ENCODE results near the gene TMEM87B.
"Not testable (repeated sequence)": the region's sequence is repeated elsewhere in the genome, so short reads cannot be mapped to it uniquely, and the experiment has no call there.

The TMEM87B gene

GRCh38 chr2:112075490-112076260, 20.6 kb downstream of the TMEM87B start:
- no peak for DNase-seq

DNA sequence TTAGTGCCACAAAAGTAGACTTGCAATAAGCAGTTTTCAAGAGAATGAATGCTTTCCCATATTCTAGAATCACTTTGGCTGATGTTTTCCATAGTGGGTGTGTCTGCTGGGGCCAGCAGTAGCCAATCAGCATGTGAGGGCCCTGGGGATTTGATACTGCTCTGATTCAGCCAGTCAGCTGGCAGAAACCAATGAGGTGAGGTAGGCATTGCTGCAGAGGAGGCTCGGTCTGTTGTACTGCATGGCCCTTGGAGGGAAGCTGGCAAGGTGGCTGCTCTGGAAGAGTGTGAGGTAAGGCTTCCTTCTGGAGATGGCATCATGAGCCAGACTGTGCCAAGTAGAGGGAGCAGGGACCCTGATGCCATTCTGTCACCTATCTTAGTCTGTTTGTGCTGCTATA, 22.7 kb downstream of the TMEM87B start:
- DNase-seq = no peak

- DNase-seq = no peak
Observed at GRCh38 chr2:112081262-112081661, 26.2 kb downstream of the TMEM87B start.

- no peak for DNase-seq
Observed at GRCh38 chr2:112084689-112085374, 29.8 kb downstream of the TMEM87B start.

GRCh38 chr2:112085375-112085730, 30.3 kb downstream of the TMEM87B start:
- no peak for DNase-seq

- DNase-seq = no peak
Observed at GRCh38 chr2:112085916-112086669, 31.0 kb downstream of the TMEM87B start.

DNA sequence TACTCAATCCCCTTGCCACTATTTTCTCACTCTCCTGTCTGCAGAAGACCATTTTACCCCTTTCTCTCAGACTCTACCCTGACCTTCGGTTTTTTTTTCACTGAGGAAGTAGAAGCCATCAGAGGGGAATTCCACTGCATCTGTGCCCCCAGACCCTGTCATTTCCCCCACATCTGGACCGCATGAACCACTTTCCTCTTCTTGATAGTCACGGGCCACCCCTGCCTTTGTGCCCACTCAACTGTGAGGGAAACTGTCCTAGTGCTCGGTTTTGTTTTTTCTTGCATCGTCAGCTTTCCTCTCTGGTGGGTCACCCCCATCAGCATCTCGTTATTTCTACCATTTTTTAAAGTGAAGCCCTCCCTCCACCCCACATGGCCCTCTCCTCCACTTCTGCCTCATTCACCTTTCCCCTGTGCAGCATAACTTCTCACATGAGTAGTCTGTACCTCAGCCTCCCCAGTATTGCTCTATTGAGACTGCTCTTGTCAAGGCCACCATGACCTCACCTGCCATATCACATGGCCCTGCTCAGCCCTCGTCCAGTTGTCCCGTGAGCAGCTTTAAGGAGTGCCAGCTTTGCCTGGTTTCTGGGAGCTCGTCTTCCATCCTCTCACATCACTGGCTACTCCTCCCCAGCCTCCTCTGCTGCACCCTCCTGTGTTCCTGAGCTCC, 32.4 kb downstream of the TMEM87B start:
- no peak for DNase-seq

DNA sequence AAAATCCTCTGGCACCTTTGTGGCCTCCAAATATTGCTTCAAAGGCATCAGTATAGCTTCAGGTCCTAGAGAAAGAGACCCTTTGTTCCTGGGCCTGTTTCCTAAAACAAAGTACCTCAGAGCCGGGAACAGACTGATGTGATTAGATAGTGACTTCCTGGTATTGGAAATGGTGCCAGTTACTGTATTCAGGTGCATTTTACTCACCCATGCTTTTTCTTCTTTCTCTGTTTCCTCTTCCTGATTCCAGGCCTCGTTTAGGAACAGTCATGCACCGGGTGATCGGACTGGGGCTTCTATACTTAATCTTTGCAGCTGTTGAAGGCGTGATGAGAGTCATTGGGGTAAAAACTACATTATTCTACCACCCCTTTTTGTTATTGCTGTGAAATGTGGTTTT, 34.3 kb downstream of the TMEM87B start:
- no peak for DNase-seq

DNA sequence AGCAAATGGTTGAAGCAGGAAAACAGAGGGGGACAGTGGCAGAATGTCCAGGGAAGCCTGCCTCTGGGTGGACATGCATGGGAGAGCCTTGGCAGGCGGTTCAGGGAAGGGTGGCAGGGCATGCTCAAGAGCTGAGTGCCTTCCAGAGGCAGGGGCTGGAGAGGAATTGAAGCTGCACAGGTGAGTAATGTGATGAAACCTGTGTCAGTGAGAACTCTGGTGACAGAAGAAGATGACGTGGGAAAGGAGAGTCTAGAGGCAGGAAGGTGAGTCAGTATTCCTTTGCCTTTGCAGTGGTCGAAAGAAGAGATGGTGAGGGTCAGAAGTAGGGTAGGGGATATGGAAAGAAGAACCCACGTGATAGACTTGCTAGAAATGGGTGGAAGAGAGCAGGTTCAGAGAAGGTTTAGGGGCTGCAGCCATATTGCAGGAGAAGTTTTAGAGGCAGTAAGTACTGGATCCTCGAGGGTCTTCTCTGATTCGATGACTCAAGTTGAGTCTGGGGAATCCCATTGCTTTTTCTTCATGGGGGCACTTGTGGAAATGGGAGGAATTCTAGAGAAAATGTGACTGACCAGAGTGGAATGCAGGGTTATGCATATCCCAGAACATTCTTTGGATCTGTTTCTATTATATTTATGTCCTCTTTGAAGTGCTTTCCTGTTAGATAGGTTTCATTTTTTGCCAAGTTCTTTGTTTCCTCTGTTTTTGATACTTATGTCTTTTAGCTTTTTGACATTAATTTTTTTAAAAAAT, 37.4 kb downstream of the TMEM87B start:
- DNase-seq = no peak

- DNase-seq = no peak
Observed at GRCh38 chr2:112093216-112093615, 38.1 kb downstream of the TMEM87B start.

GRCh38 chr2:112095681-112096080, 40.6 kb downstream of the TMEM87B start:
- no peak for DNase-seq

- DNase-seq = no peak
Observed at GRCh38 chr2:112096098-112096497, 41.0 kb downstream of the TMEM87B start.

- no peak for DNase-seq
Observed at GRCh38 chr2:112108178-112108832, 53.2 kb downstream of the TMEM87B start.

GRCh38 chr2:112109278-112109677, 54.2 kb downstream of the TMEM87B start:
- no peak for DNase-seq

DNA sequence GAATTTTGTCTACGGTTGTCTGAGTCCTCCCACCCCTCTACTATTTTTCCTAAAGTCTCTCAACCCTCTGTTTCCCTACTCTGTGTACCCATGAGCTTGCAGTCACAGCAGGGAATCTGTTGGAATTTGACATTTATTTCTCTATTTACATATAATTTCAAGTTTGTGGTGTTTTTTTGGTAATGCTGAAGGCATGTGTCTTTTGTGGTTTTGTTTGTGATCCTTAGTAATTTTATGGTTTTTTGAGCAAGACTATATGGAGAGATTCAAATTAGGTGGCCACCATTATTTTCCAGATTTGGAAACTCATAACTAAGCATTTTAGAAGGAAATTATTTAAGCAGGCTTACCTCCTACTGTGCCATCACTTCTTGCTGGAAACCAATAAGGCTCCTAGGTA, 55.9 kb downstream of the TMEM87B start:
- no peak for DNase-seq

DNA sequence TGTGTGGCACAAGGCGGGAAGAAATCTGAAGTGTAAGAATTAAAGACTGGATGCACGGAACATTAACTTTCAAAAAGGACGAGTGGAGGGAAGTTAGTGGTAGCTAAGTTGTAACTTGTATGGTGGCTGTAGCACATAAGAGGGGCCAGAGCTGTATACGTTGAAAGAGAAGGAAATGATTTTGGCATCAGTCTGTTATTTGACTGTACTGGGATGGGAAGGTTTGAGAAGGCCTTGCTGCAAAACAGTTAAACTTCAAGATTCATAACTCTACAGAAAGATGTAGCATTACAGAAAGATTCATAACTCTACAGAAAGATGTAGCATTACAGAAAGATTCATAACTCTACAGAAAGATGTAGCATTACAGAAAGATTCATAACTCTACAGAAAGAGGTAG, 58.3 kb downstream of the TMEM87B start:
- DNase-seq = not testable (repeated sequence)

- DNase-seq = no peak
Observed at GRCh38 chr2:112118148-112118547, 63.1 kb downstream of the TMEM87B start.

- peak; percentile 0 for DNase-seq
Observed at GRCh38 chr2:112121682-112122254, 66.7 kb downstream of the TMEM87B start.

DNA sequence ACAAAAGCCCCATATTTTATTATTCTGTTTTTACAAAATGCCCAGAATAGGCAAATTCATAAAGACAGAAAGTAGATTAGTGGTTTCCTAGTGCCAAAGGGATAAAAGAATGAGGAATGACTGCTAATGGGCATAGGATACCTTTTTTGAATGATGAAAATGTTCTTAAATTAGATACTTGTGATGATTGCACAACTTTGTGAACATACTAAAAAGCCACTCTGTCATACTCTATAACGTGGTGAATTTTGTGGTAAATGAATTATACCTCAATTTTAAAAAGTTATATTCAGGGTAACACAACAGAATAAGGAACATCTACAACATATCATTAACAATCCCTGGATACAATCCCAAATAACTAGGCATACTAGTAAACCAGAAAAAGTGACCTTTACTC, 74.0 kb downstream of the TMEM87B start:
- DNase-seq = no peak

DNA sequence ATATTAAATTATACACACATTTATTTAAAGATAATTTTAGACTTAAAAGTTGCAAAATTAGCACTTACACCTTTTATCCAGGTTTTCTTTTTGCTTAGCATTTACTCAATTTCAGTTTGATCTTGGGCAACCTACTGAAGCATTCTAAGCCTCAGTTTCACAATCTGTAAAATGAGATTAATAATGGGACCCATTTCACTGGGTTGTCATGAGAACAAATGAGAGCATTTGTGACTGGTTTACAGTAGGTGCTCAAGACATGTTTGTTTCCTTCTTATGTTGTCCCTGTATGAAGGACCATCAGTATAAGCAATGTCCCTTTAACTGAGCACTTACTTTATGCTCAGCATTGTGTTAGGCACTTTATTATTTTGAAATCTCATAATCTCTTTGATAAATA, 78.3 kb downstream of the TMEM87B start:
- no peak for DNase-seq

- no peak for DNase-seq
Observed at GRCh38 chr2:112134120-112134519, 79.1 kb downstream of the TMEM87B start.

DNA sequence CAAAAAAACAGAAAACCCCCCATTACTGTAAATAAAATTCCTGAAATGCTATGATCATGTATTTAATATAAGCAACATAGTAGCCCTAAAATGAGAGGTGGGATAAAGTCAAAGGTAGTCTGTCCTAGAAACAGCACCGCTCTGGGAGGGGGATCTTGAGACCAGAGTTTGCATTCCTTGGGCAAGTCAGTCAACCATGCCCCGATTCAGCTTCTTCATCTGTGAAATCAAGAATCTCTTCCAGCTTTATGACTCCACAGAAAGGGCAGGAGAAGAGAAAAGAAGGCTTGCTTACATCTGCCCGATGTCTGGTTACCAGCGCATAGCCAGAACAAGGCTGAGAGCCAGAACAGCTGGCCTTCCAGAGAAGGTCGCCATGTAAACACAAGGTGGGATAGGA, 81.0 kb downstream of the TMEM87B start:
- no peak for DNase-seq
